ENCODE data around the gene SRGN. TPM values are rescaled to one million over a fixed set of nuclear protein-coding genes. Genes with fewer than 3 reads are reported as not detected.

SRGN gene
- total RNA-seq, 2 experiments from 2014 or later: 949 to 966 TPM

- ChIA-PET POLR2A (interaction anchor here (0.9 to 7.6 kb wide), 4 partner anchors 15 to 94 kb away, joined by 3 to 178 read pairs (median 46); partner anchors contain the start of genes DDX21 and SRGN), CTCF (interaction anchor here (6.7 kb wide), 1 partner anchor 41 kb away, joined by 62 read pairs; the partner anchor contains the start of gene SRGN)
- no peaks in the 10 kb centered on the region for H3K27me3 Mint-ChIP-seq
- H3K36me3 Mint-ChIP-seq: no peaks in the 10 kb centered on the region
- intact Hi-C loops (cut with micrococcal nuclease): loop anchor here (5.0 kb wide), 1 partner anchor 173 kb away; the partner anchor contains the start of gene HKDC1
- H3K27ac Mint-ChIP-seq: no peak overlapping the region
- peaks cover 60% of the 10 kb centered on the region for H3K4me1 Mint-ChIP-seq (ENCODE audit: low read depth)
- H3K4me3 Mint-ChIP-seq: no peak overlapping the region
- DNase-seq: no peak
- no peaks in the 10 kb centered on the region for H3K9me3 Mint-ChIP-seq
Measured at GRCh38 chr10:69049566-69049961, 38.3 kb upstream of the SRGN start.

- intact Hi-C loops (cut with micrococcal nuclease): no loop called here
- ChIA-PET POLR2A (interaction anchor here (1.0 kb wide), 1 partner anchor 40 kb away, joined by 4 read pairs; no protein-coding TSS in a partner anchor), CTCF (no interaction called here)
- Mint-ChIP-seq H3K27ac (peak overlapping the region; percentile 16), H3K4me1 (ENCODE audit: low read depth) (peaks cover 58% of the 10 kb centered on the region), H3K9me3 (no peaks in the 10 kb centered on the region), H3K4me3 (no peak overlapping the region), H3K36me3 (no peaks in the 10 kb centered on the region), H3K27me3 (no peaks in the 10 kb centered on the region)
- DNase-seq: peak; percentile 77
Measured at GRCh38 chr10:69051303-69051702, 36.6 kb upstream of the SRGN start.

GRCh38 chr10:69051710-69052487 lies 36.0 kb upstream of the SRGN start:
- intact Hi-C loops (cut with micrococcal nuclease): no loop called here
- Mint-ChIP-seq H3K4me1 (ENCODE audit: low read depth) (peaks cover 59% of the 10 kb centered on the region), H3K27me3 (no peaks in the 10 kb centered on the region), H3K36me3 (no peaks in the 10 kb centered on the region), H3K9me3 (no peaks in the 10 kb centered on the region), H3K27ac (peak overlapping the region; percentile 16), H3K4me3 (no peak overlapping the region)
- CTCF ChIA-PET: no interaction called here
- POLR2A ChIA-PET: interaction anchor here (1.0 to 1.7 kb wide), 2 partner anchors 36 to 39 kb away, joined by 4 to 5 read pairs; partner anchors contain the start of gene SRGN
- no peak for DNase-seq

- Mint-ChIP-seq H3K27me3 (no peaks in the 10 kb centered on the region), H3K36me3 (no peaks in the 10 kb centered on the region), H3K27ac (peak overlapping the region; percentile 2), H3K9me3 (no peaks in the 10 kb centered on the region), H3K4me1 (ENCODE audit: low read depth) (peaks cover 58% of the 10 kb centered on the region), H3K4me3 (no peak overlapping the region)
- ChIA-PET CTCF (no interaction called here), POLR2A (interaction anchor here (0.6 to 1.7 kb wide), 2 partner anchors 35 to 152 kb away, joined by 3 to 5 read pairs; partner anchors contain the start of gene SRGN)
- DNase-seq: no peak
- intact Hi-C loops (cut with micrococcal nuclease): no loop called here
Measured at GRCh38 chr10:69052736-69053135, 35.2 kb upstream of the SRGN start.

DNA sequence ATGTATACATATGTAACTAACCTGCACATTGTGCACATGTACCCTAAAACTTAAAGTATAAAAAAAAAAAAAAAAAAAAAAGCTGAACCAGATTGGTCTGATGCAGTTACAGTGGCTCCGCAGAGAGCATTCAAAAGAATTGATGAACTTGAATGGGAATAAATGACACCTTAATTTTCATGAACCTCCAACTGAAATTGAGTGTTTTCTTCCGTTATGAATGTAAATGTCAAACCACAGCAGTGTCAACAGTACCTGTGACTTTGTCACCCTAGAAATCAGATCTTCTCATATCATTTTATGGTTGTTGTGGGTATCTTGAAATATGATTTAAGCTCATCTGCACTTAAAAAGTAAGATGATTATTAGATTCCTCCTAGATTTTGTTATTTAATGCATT lies 32.7 kb upstream of the SRGN start:
- POLR2A ChIA-PET: interaction anchor here (2.5 to 3.5 kb wide), 3 partner anchors 10 to 33 kb away, joined by 15 to 34 read pairs (median 32); partner anchors contain the start of gene SRGN
- H3K27me3 Mint-ChIP-seq: no peaks in the 10 kb centered on the region
- DNase-seq: no peak
- H3K27ac Mint-ChIP-seq: peak overlapping the region; percentile 45
- intact Hi-C loops (cut with micrococcal nuclease): no loop called here
- peaks cover 50% of the 10 kb centered on the region for H3K4me1 Mint-ChIP-seq (ENCODE audit: low read depth)
- H3K9me3 Mint-ChIP-seq: no peaks in the 10 kb centered on the region
- peak overlapping the region; percentile 16 for H3K4me3 Mint-ChIP-seq
- H3K36me3 Mint-ChIP-seq: no peaks in the 10 kb centered on the region
- CTCF ChIA-PET: interaction anchor here (0.7 to 1.7 kb wide), 4 partner anchors 8 to 32 kb away, joined by 3 to 7 read pairs (median 5); partner anchors contain the start of gene SRGN

- Mint-ChIP-seq H3K27me3 (no peaks in the 10 kb centered on the region), H3K4me1 (ENCODE audit: low read depth) (peaks cover 52% of the 10 kb centered on the region), H3K9me3 (no peaks in the 10 kb centered on the region), H3K27ac (peak overlapping the region; percentile 24), H3K4me3 (no peak overlapping the region), H3K36me3 (no peaks in the 10 kb centered on the region)
- intact Hi-C loops (cut with micrococcal nuclease): no loop called here
- POLR2A ChIA-PET: interaction anchor here (2.5 to 3.5 kb wide), 3 partner anchors 9 to 32 kb away, joined by 15 to 34 read pairs (median 32); partner anchors contain the start of gene SRGN
- CTCF ChIA-PET: interaction anchor here (1.3 to 1.7 kb wide), 2 partner anchors 9 to 32 kb away, joined by 7 read pairs; partner anchors contain the start of gene SRGN
- DNase-seq: peak; percentile 50
Measured at GRCh38 chr10:69056129-69056528, 31.8 kb upstream of the SRGN start.

GRCh38 chr10:69056536-69057260 lies 31.2 kb upstream of the SRGN start:
- peaks cover 52% of the 10 kb centered on the region for H3K4me1 Mint-ChIP-seq (ENCODE audit: low read depth)
- ChIA-PET POLR2A (interaction anchor here (1.1 to 3.5 kb wide), 4 partner anchors 8 to 31 kb away, joined by 4 to 34 read pairs (median 24); partner anchors contain the start of gene SRGN), CTCF (no interaction called here)
- intact Hi-C loops (cut with micrococcal nuclease): loop anchor here (1.0 kb wide), 1 partner anchor 9 kb away; no protein-coding TSS in a partner anchor
- no peak for DNase-seq
- H3K9me3 Mint-ChIP-seq: no peaks in the 10 kb centered on the region
- no peak overlapping the region for H3K4me3 Mint-ChIP-seq
- H3K36me3 Mint-ChIP-seq: no peaks in the 10 kb centered on the region
- H3K27me3 Mint-ChIP-seq: no peaks in the 10 kb centered on the region
- H3K27ac Mint-ChIP-seq: peak overlapping the region; percentile 18

DNA sequence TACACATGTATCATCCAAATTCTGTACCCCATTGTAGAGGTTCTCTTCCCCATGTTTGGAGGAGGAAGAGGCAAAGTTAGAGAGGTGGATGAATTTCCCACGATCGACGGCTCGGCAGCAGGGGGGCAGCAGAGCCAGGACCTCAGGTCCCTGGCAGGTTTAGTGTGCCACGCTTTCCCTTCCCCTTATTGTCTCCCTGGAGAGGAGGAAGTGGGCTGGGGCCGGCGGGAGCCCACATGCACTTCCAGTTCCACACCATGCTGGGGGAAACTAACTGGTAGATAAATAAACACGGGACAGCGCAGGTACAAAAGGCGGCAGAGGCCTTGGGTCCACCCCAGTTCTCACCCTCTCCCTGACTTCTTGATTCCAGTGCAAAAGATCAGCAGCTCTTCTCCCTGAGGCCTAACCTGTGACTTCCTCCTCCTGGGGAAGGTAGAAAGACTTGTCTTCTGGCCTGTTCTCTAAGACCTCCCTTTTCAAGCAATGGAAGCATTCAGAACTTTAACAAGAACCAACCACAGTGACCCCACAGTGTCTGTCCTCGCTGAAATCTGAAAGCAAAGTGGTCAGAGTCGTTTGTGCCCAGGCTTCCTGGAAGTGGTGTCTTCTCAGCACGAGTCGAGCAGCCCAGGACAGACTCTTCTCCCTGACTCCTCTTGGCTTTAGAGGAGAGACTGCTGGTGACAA lies 30.5 kb upstream of the SRGN start:
- Mint-ChIP-seq H3K27ac (peak overlapping the region; percentile 68), H3K4me1 (ENCODE audit: low read depth) (peaks cover 57% of the 10 kb centered on the region), H3K27me3 (no peaks in the 10 kb centered on the region), H3K4me3 (no peak overlapping the region), H3K9me3 (no peaks in the 10 kb centered on the region), H3K36me3 (no peaks in the 10 kb centered on the region)
- CTCF ChIA-PET: no interaction called here
- DNase-seq: peak; percentile 18
- intact Hi-C loops (cut with micrococcal nuclease): loop anchor here (1.0 kb wide), 1 partner anchor 8 kb away; no protein-coding TSS in a partner anchor
- POLR2A ChIA-PET: interaction anchor here (1.1 to 3.5 kb wide), 4 partner anchors 8 to 31 kb away, joined by 4 to 34 read pairs (median 24); partner anchors contain the start of gene SRGN

GRCh38 chr10:69057951-69058297 lies 30.0 kb upstream of the SRGN start:
- Mint-ChIP-seq H3K9me3 (no peaks in the 10 kb centered on the region), H3K27ac (no peak overlapping the region), H3K27me3 (no peaks in the 10 kb centered on the region), H3K4me1 (ENCODE audit: low read depth) (peaks cover 59% of the 10 kb centered on the region), H3K4me3 (no peak overlapping the region), H3K36me3 (no peaks in the 10 kb centered on the region)
- intact Hi-C loops (cut with micrococcal nuclease): loop anchor here (1.0 kb wide), 1 partner anchor 7 kb away; no protein-coding TSS in a partner anchor
- ChIA-PET CTCF (no interaction called here), POLR2A (no interaction called here)
- DNase-seq: no peak

DNA sequence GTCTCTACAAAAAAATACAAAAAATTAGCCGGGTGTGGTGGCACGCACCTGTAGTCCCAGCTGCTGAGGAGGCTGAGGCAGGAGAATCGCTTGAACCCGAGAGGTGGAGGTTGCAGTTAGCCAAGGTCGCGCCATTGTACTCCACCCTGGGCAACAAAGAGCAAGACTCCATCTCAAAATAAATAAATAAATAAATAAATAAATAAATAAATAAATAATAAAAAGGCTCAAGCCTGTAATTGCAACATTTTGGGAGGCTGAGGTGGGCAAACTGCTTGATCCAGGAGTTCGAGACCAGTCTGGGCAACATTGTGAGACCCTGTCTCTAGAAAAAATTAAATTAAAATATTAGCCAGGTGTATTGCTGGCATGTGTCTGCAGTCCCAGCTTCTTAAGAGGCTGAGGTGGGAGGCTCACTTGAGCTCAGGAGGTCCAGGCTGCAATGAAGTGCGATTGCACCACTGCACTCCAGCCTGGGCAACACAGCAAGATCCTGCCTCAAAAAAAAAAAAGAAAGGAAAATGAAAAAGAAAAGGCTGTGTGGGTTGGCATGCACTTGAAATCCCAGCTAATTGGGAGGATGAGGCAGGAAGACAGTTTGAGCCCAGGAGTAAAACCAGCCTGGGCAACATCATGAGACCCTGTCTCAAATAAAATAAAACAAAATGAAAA lies 27.6 kb upstream of the SRGN start:
- Mint-ChIP-seq H3K36me3 (no peaks in the 10 kb centered on the region), H3K9me3 (no peaks in the 10 kb centered on the region), H3K27ac (no peak overlapping the region), H3K4me3 (no peak overlapping the region), H3K27me3 (no peaks in the 10 kb centered on the region), H3K4me1 (ENCODE audit: low read depth) (peaks cover 64% of the 10 kb centered on the region)
- ChIA-PET POLR2A (interaction anchor here (1.1 to 1.4 kb wide), 2 partner anchors 17 to 27 kb away, joined by 3 to 5 read pairs; partner anchors contain the start of gene SRGN), CTCF (no interaction called here)
- DNase-seq: no peak
- intact Hi-C loops (cut with micrococcal nuclease): no loop called here
